Calu3 (cell line): ENCODE results near the gene PTGES3. TPM values are rescaled to one million over a fixed set of nuclear protein-coding genes. Genes with fewer than 3 reads are reported as not detected.

Experiments
- BruUV-seq: library from RNA; stranded (reverse); fragments of 400-500 nt; replicated peaks from 2 replicates; lab custom pipeline; 2021; lab: Mats Ljungman, UMichigan
- CTCF ChIA-PET: fragments of 300-600 bp; sonication (Branson Sonifier 250); formaldehyde crosslinking; loops from one replicate; lab custom pipeline; 2022; ENCODE audit warnings: antibody characterized with exemption; lab: Charles Lee
- DNase-seq: peaks from one replicate; pipeline ENCODE4 v3.0.0; 2022
- H3K27ac Mint-ChIP-seq: one replicate; pipeline ENCODE4 v1.8.0; 2022; ENCODE audit warnings: mixed read lengths; ENCODE audit not compliant: unreplicated experiment
- H3K27me3 Mint-ChIP-seq: one replicate; pipeline ENCODE4 v1.8.0; 2022; ENCODE audit warnings: mixed read lengths; ENCODE audit not compliant: unreplicated experiment
- H3K36me3 Mint-ChIP-seq: one replicate; pipeline ENCODE4 v1.8.0; 2022; ENCODE audit warnings: mild to moderate bottlenecking, moderate library complexity, mixed read lengths; ENCODE audit not compliant: insufficient read depth, unreplicated experiment
- H3K4me1 Mint-ChIP-seq: one replicate; pipeline ENCODE4 v1.8.0; 2022; ENCODE audit warnings: mild to moderate bottlenecking, low read depth, mixed read lengths; ENCODE audit not compliant: unreplicated experiment
- H3K4me3 Mint-ChIP-seq: one replicate; pipeline ENCODE4 v1.8.0; 2022; ENCODE audit warnings: mild to moderate bottlenecking, low read depth, moderate library complexity, mixed read lengths; ENCODE audit not compliant: unreplicated experiment
- H3K9me3 Mint-ChIP-seq: one replicate; pipeline ENCODE4 v1.8.0; 2022; ENCODE audit warnings: low read depth, mixed read lengths; ENCODE audit not compliant: unreplicated experiment
- intact Hi-C: fragments of 100-400 bp; cut with micrococcal nuclease; formaldehyde crosslinking; loops from one replicate; pipeline ENCODE4 v1.10.0; 2022; ENCODE audit not compliant: unreplicated experiment
- total RNA-seq: library from RNA; stranded (reverse); gene quantifications from 2 replicates; pipeline ENCODE4 v1.2.3, GENCODE V29; 2022
- TF ChIP-seq, protein P1 (sequence below): fragments of 200-600 bp; IDR thresholded peaks from one replicate; pipeline ENCODE4 v1.8.0; 2022; ENCODE audit warnings: antibody characterized with exemption; ENCODE audit not compliant: unreplicated experiment

PTGES3 gene
- total RNA-seq, 1 experiment from 2014 or later, result 437 TPM

DNA sequence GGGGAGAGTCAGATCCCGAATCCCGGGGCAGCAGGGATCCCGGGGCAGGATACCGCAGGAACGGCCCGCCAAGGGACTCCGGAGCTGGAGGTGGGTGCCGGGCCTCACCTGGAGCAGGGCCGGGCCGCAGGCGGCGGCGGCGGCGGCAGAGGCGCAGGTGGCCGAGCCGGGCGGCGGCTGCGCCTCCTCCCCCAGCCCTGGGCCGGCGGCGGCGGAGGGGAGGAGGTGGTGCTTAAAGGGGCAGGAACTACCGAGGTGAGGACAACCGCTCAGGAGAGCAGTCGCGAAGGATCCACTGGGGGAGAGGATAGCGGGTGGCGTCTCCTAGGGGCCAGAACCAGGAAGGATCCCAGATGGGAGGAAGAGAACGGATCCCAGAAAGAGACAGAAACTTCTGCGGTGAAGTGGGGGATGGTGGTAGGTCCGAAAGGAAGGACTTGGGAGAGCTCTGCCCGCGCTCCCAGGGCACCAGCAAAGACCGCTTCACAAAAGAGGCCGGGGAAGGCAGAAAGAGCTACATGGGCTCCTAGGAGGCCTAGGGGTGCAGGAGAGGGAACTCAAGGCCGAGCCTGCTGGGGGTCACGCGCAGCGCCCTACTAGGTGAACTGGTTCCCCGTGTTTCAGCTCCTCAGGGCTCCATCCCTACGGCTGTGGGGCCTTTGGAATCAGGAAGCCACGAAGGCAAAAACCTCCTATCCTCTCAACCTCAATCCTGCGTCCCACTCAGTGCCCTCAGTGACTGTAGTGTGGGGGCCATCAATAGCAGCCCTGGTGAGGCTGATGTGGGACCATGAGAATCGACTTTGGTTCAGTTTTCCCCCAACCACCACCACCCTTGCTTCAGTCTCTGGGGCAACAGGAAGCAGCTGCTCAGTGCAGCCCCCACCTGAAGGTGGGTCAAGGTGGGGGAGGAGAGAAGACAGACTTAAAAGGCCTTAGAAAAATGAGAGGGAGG, 53.0 kb downstream of the PTGES3 start:
- CTCF ChIA-PET, result interaction anchor here (0.6 to 2.0 kb wide), 9 partner anchors 10 to 140 kb away, joined by 3 to 21 read pairs (median 3); partner anchors contain the start of genes NACA and RBMS2
- Mint-ChIP-seq H3K27ac (peak overlapping the region; percentile 80), H3K27me3 (no peaks in the 10 kb centered on the region), H3K9me3 (no peaks in the 10 kb centered on the region), H3K4me1 (peaks cover 52% of the 10 kb centered on the region), H3K36me3 (peaks cover 76% of the 10 kb centered on the region), H3K4me3 (peak overlapping the region; percentile 89)
- BruUV-seq, result no TSS peak
- intact Hi-C loops, result loop anchor here (5.0 to 10.0 kb wide), 2 partner anchors 52 to 90 kb away; partner anchors contain the start of genes NACA and PTGES3
- peak; percentile 88 for DNase-seq
- TF ChIP-seq, protein P1, sequence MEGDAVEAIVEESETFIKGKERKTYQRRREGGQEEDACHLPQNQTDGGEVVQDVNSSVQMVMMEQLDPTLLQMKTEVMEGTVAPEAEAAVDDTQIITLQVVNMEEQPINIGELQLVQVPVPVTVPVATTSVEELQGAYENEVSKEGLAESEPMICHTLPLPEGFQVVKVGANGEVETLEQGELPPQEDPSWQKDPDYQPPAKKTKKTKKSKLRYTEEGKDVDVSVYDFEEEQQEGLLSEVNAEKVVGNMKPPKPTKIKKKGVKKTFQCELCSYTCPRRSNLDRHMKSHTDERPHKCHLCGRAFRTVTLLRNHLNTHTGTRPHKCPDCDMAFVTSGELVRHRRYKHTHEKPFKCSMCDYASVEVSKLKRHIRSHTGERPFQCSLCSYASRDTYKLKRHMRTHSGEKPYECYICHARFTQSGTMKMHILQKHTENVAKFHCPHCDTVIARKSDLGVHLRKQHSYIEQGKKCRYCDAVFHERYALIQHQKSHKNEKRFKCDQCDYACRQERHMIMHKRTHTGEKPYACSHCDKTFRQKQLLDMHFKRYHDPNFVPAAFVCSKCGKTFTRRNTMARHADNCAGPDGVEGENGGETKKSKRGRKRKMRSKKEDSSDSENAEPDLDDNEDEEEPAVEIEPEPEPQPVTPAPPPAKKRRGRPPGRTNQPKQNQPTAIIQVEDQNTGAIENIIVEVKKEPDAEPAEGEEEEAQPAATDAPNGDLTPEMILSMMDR, result peak; percentile 34

DNA sequence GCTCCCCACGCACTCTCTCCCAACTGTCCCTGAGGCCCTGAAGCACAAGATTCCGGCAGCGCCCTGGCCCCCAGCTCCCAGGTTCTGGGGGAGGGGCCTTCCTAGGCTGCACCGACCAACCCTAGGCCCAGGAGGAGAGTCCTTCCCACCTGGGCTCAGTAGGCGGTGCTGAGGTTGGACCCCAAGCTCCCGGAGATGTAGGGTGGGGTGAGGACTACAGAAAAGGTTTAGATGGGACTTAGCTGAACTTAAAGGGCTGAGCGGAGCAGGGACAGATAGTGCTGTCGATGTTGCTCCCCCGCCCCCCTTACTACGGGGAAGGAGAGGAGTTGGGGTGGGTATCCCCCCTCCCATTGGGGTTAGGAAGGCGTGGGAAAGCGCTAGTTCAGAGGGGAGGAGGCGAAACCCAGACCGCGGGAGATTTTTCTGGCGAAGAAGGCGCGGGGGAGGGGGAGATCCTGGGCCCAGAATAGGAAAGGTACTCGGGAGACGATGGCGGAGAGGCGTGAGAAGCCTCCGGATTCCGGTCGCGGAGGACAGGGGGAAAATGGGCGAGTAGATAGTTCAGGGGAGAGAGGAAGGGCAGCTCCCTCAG, 53.7 kb downstream of the PTGES3 start:
- Mint-ChIP-seq H3K27me3 (no peaks in the 10 kb centered on the region), H3K9me3 (no peaks in the 10 kb centered on the region), H3K36me3 (peaks cover 76% of the 10 kb centered on the region), H3K27ac (peak overlapping the region; percentile 80), H3K4me1 (peaks cover 52% of the 10 kb centered on the region), H3K4me3 (peak overlapping the region; percentile 89)
- BruUV-seq, result no TSS peak
- DNase-seq, result peak; percentile 80
- TF ChIP-seq, protein P1, result no peak
- intact Hi-C loops, result loop anchor here (10.0 kb wide), 1 partner anchor 90 kb away; the partner anchor contains the start of gene NACA
- CTCF ChIA-PET, result interaction anchor here (0.6 to 1.2 kb wide), 6 partner anchors 11 to 91 kb away, joined by 3 to 5 read pairs (median 3); partner anchors contain the start of gene NACA

GRCh38 chr12:56633468-56634241, 54.4 kb downstream of the PTGES3 start:
- Mint-ChIP-seq H3K36me3 (peaks cover 78% of the 10 kb centered on the region), H3K27me3 (no peaks in the 10 kb centered on the region), H3K4me1 (peaks cover 56% of the 10 kb centered on the region), H3K27ac (peak overlapping the region; percentile 80), H3K9me3 (no peaks in the 10 kb centered on the region), H3K4me3 (peak overlapping the region; percentile 89)
- BruUV-seq, result TSS peak; percentile 1
- intact Hi-C loops, result loop anchor here (10.0 kb wide), 1 partner anchor 91 kb away; the partner anchor contains the start of gene NACA
- CTCF ChIA-PET, result interaction anchor here (0.6 to 1.2 kb wide), 5 partner anchors 13 to 596 kb away, joined by 3 to 5 read pairs (median 3); partner anchors contain the start of gene NACA
- TF ChIP-seq, protein P1, result no peak
- DNase-seq, result no peak
